ENCODE measurements around the gene FADS6.

The FADS6 gene

GRCh38 chr17:74852237-74853047 is 41.0 kb downstream of the FADS6 start:
- DNase-seq (ENCODE audit: low read depth): no peak

- no peak for DNase-seq (ENCODE audit: low read depth)
Measured at GRCh38 chr17:74851612-74852236, 41.7 kb downstream of the FADS6 start.

GRCh38 chr17:74850914-74851313 is 42.5 kb downstream of the FADS6 start:
- no peak for DNase-seq (ENCODE audit: low read depth)

- no peak for DNase-seq (ENCODE audit: low read depth)
Measured at GRCh38 chr17:74850310-74850709, 43.1 kb downstream of the FADS6 start.

GRCh38 chr17:74848656-74849399 is 44.6 kb downstream of the FADS6 start:
- DNase-seq (ENCODE audit: low read depth): no peak

GRCh38 chr17:74846621-74847020 is 46.8 kb downstream of the FADS6 start:
- no peak for DNase-seq (ENCODE audit: low read depth)

- no peak for DNase-seq (ENCODE audit: low read depth)
Measured at GRCh38 chr17:74843352-74843627, 50.1 kb downstream of the FADS6 start.

GRCh38 chr17:74842599-74843351 is 50.7 kb downstream of the FADS6 start:
- DNase-seq (ENCODE audit: low read depth): no peak

- DNase-seq (ENCODE audit: low read depth): no peak
Measured at GRCh38 chr17:74842146-74842598, 51.3 kb downstream of the FADS6 start.

- DNase-seq (ENCODE audit: low read depth): no peak
Measured at GRCh38 chr17:74840989-74841666, 52.3 kb downstream of the FADS6 start.

- no peak for DNase-seq (ENCODE audit: low read depth)
Measured at GRCh38 chr17:74839990-74840852, 53.2 kb downstream of the FADS6 start.

- DNase-seq (ENCODE audit: low read depth): no peak
Measured at GRCh38 chr17:74838274-74838673, 55.2 kb downstream of the FADS6 start.

GRCh38 chr17:74836691-74837467 is 56.6 kb downstream of the FADS6 start:
- DNase-seq (ENCODE audit: low read depth): no peak

GRCh38 chr17:74836191-74836590 is 57.2 kb downstream of the FADS6 start:
- no peak for DNase-seq (ENCODE audit: low read depth)

- no peak for DNase-seq (ENCODE audit: low read depth)
Measured at GRCh38 chr17:74833501-74834377, 59.7 kb downstream of the FADS6 start.

GRCh38 chr17:74832421-74832820 is 61.0 kb downstream of the FADS6 start:
- no peak for DNase-seq (ENCODE audit: low read depth)

- DNase-seq (ENCODE audit: low read depth): no peak
Measured at GRCh38 chr17:74831444-74832146, 61.8 kb downstream of the FADS6 start.

GRCh38 chr17:74830861-74831260 is 62.6 kb downstream of the FADS6 start:
- DNase-seq (ENCODE audit: low read depth): no peak
